Thyroid gland (tissue), 4 donors: ENCODE results near the gene OR51B2. TPM values are rescaled to one million over a fixed set of nuclear protein-coding genes. Genes with fewer than 3 reads are reported as not detected.
"Not testable (repeated sequence)": the region's sequence is repeated elsewhere in the genome, so short reads cannot be mapped to it uniquely, and the experiment has no call there.

Source experiments
- DNase-seq, 2 donors: peaks; one replicate each; pipeline ENCODE4 v3.0.0-alpha.2; 2019
- H3K27ac ChIP-seq, 3 donors: fragments of 200-600 bp; sonication (generic); 1 replicate in 2 of 3; 2 replicates in 1 of 3; pipeline ENCODE4 v1.5.1; 2016 to 2019; ENCODE audit warnings: mild to moderate bottlenecking in 1 of 3, moderate library complexity in 1 of 3
- H3K27me3 ChIP-seq: fragments of 200-600 bp; sonication (generic); one replicate; pipeline ENCODE4 v1.5.1; 2019
- H3K36me3 ChIP-seq, 2 donors: fragments of 200-600 bp; sonication (generic); one replicate each; pipeline ENCODE4 v1.5.1; 2016 to 2019
- H3K4me1 ChIP-seq, 2 donors: fragments of 200-600 bp; sonication (generic); one replicate each; pipeline ENCODE4 v1.5.1; 2017 to 2019
- H3K4me3 ChIP-seq, 3 donors: fragments of 200-600 bp; sonication (generic); replicated peaks in 1 of 3; 1 replicate in 2 of 3; 2 replicates in 1 of 3; pipeline ENCODE4 v1.5.1; 2016; ENCODE audit warnings: mild to moderate bottlenecking in 1 of 3
- H3K9me3 ChIP-seq: fragments of 200-600 bp; sonication (generic); one replicate; pipeline ENCODE4 v1.5.1; 2017
- CTCF ChIP-seq, 6 experiments: fragments of 200-600 bp in 3 of 6; fragments of 450-650 bp in 3 of 6; sonication (generic) in 3 of 6; IDR thresholded peaks; one replicate each; pipeline ENCODE4 v1.5.1; 2016 to 2019; ENCODE audit warnings: antibody characterized with exemption in 6 of 6, mild to moderate bottlenecking in 2 of 6, inconsistent platforms in 1 of 6, moderate library complexity in 1 of 6
- POLR2A ChIP-seq, 2 donors: fragments of 450-650 bp; IDR thresholded peaks; one replicate each; pipeline ENCODE4 v1.6.1; 2017; ENCODE audit warnings: antibody characterized with exemption in 2 of 2, mild to moderate bottlenecking in 2 of 2, moderate library complexity in 1 of 2
- WGBS, 2 donors: methylation state at CpG; one replicate each; pipeline ENCODE4 v1.1.5; 2017; 5-methylcytosine and 5-hydroxymethylcytosine counted together
- intact Hi-C: fragments of 100-400 bp; cut with DNase I; formaldehyde crosslinking; loops from one replicate; pipeline ENCODE4 v1.15.1; 2023
- total RNA-seq, 4 donors: library from RNA; depleted of rRNA; stranded (reverse); fragments of >200 nt; gene quantifications; one replicate each; pipeline ENCODE4 v1.2.3, GENCODE V29; 2016

The OR51B2 gene
- total RNA-seq, 4 donors from 2014 or later = not detected

GRCh38 chr11:5364214-5364613 lies 40.1 kb upstream of the OR51B2 start:
- Histone ChIP-seq H3K27ac (no peak overlapping the region), H3K9me3 (no peaks in the 10 kb centered on the region), H3K36me3 (no peaks in the 10 kb centered on the region), H3K4me3 (no peak overlapping the region), H3K27me3 (no peaks in the 10 kb centered on the region), H3K4me1 (no peaks in the 10 kb centered on the region)
- no peak for DNase-seq
- intact Hi-C loops = no loop called here
- 64 to 66% methylated on average over 2 of the region's 2 CpGs for WGBS, 2 donors
- TF ChIP-seq CTCF (IDR thresholded peaks at IDR 0.05) (no peak), POLR2A (IDR thresholded peaks at IDR 0.05) (no peak)

- intact Hi-C loops = no loop called here
- Histone ChIP-seq H3K27ac (no peak overlapping the region), H3K9me3 (no peaks in the 10 kb centered on the region), H3K36me3 (no peaks in the 10 kb centered on the region), H3K27me3 (no peaks in the 10 kb centered on the region), H3K4me3 (no peak overlapping the region), H3K4me1 (no peaks in the 10 kb centered on the region)
- no peak for DNase-seq
- TF ChIP-seq CTCF (IDR thresholded peaks at IDR 0.05) (no peak), POLR2A (IDR thresholded peaks at IDR 0.05) (no peak)
- 88 to 91% methylated on average over 1 of the region's 1 CpG for WGBS, 2 donors
Observed at GRCh38 chr11:5363679-5364078, 39.6 kb upstream of the OR51B2 start.

- TF ChIP-seq CTCF (IDR thresholded peaks at IDR 0.05) = no peak
- TF ChIP-seq POLR2A (IDR thresholded peaks at IDR 0.05) = no peak
- no peak for DNase-seq
- Histone ChIP-seq H3K4me3 (no peak overlapping the region), H3K9me3 (no peaks in the 10 kb centered on the region), H3K27ac (no peak overlapping the region), H3K36me3 (no peaks in the 10 kb centered on the region), H3K4me1 (no peaks in the 10 kb centered on the region), H3K27me3 (no peaks in the 10 kb centered on the region)
- 53 to 64% methylated on average over 3 of the region's 3 CpGs for WGBS, 2 donors
- intact Hi-C loops = no loop called here
Observed at GRCh38 chr11:5362017-5362625, 38.0 kb upstream of the OR51B2 start.

- H3K36me3 ChIP-seq, H3K27ac ChIP-seq, H3K4me3 ChIP-seq, DNase-seq, H3K27me3 ChIP-seq, H3K4me1 ChIP-seq, intact Hi-C loops, H3K9me3 ChIP-seq: not testable (repeated sequence)
- WGBS, 2 donors = 83 to 88% methylated on average over 5 of the region's 5 CpGs
Observed at GRCh38 chr11:5356031-5356430, 31.9 kb upstream of the OR51B2 start.

- intact Hi-C loops = no loop called here
- no peak for DNase-seq
- Histone ChIP-seq H3K4me3 (no peak within 1 kb of the TSS), H3K4me1 (no peaks in the 10 kb centered on the region), H3K9me3 (no peaks in the 10 kb centered on the region), H3K27ac (no peak within 1 kb of the TSS), H3K36me3 (no peaks in the 10 kb centered on the region), H3K27me3 (no peaks in the 10 kb centered on the region)
- TF ChIP-seq POLR2A (IDR thresholded peaks at IDR 0.05) = no peak
- TF ChIP-seq CTCF (IDR thresholded peaks at IDR 0.05) = no peak
- 65 to 68% methylated on average over 1 of the region's 1 CpG for WGBS, 2 donors
Observed at GRCh38 chr11:5351208-5351607, 27.1 kb upstream of the OR51B2 start, which contains the start of gene OR51B6. TSS of gene OR51B6 (plus strand) at chr11:5351508. CDS start at chr11:5351508, 0 bp downstream.
